Breast epithelium (tissue), 3 donors: ENCODE data around the gene DBN1.

Source experiments
- CTCF ChIP-seq, 3 donors: fragments of 450-650 bp; IDR thresholded peaks; one replicate each; pipeline ENCODE4 v1.5.1; 2016 to 2017; ENCODE audit warnings: antibody characterized with exemption in 3 of 3, mild to moderate bottlenecking in 3 of 3, moderate library complexity in 3 of 3
- POLR2AphosphoS5 ChIP-seq, 3 donors: sonication (generic); formaldehyde crosslinking; IDR thresholded peaks; one replicate each; pipeline ENCODE4 v1.6.1; 2017; ENCODE audit warnings: antibody characterized with exemption in 3 of 3

GRCh38 chr5:177453852-177454396 lies 19.5 kb downstream of the DBN1 start:
- TF ChIP-seq POLR2AphosphoS5 (IDR thresholded peaks at IDR 0.05) (no peak), CTCF (IDR thresholded peaks at IDR 0.05) (no peak)
